ENCODE measurements around the gene CCR5AS.
A peak's percentile ranks its signal among the peaks of the same experiment; 100 is the strongest.

CCR5AS gene

DNA sequence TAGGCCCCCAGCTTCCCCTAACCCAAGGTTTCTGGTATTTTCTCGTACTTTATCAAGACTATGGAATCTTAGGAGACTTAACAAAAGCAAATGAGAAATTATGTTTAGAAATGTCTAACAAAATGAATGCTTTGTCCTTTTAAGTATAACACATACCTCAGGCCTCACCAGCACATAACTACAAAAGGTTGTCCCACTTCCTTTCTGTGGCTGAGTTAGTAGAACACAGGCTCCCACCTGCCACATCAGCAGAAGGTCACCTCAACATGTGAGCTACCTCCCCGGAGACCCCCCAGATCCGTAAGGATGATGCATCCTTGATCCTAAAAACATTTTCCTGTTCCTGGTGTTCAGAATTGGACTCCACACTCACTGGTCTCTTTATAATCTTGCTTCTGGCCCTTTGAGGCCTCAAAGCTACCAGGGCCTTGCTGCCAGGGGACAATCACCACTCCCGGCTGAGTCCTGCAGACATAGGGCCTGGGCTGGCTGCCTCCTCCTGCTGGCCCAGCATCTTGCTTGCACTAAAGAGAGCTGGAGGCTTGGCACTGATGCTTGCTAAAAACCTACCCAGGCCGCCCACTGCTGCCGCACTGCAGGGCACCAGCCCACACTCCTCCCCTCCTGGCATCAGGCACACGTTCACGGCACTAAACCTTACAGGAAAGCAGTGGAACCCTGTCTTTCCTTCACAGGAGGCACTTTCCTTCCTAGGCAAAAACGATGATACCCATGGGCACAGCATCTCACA is 3.0 kb upstream of the CCR5AS start:
- Histone ChIP-seq H3K9me3 (no peaks in the 10 kb centered on the region), H3K4me1 (replicated peaks) (peaks cover 2% of the 10 kb centered on the region), H3K36me3 (no peaks in the 10 kb centered on the region), H3K27ac (no peak overlapping the region), H3K4me3 (no peak overlapping the region), H3K27me3 (replicated peaks; ENCODE audit: insufficient read depth) (no peaks in the 10 kb centered on the region)
- DNase-seq (ENCODE audit: low spot score) = no peak
- intact Hi-C loops (cut with DNase I) = no loop called here
- TF ChIP-seq POLR2AphosphoS5 (IDR thresholded peaks at IDR 0.05) (no peak), POLR2A (IDR thresholded peaks at IDR 0.05) (no peak)
- TF ChIP-seq, protein P1, sequence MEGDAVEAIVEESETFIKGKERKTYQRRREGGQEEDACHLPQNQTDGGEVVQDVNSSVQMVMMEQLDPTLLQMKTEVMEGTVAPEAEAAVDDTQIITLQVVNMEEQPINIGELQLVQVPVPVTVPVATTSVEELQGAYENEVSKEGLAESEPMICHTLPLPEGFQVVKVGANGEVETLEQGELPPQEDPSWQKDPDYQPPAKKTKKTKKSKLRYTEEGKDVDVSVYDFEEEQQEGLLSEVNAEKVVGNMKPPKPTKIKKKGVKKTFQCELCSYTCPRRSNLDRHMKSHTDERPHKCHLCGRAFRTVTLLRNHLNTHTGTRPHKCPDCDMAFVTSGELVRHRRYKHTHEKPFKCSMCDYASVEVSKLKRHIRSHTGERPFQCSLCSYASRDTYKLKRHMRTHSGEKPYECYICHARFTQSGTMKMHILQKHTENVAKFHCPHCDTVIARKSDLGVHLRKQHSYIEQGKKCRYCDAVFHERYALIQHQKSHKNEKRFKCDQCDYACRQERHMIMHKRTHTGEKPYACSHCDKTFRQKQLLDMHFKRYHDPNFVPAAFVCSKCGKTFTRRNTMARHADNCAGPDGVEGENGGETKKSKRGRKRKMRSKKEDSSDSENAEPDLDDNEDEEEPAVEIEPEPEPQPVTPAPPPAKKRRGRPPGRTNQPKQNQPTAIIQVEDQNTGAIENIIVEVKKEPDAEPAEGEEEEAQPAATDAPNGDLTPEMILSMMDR (IDR thresholded peaks at IDR 0.05) = no peak
- 82% methylated on average over 9 of the region's 9 CpGs for WGBS

- peaks cover 2% of the 10 kb centered on the region for H3K4me1 ChIP-seq (replicated peaks)
- TF ChIP-seq POLR2AphosphoS5 (IDR thresholded peaks at IDR 0.05) (no peak), POLR2A (IDR thresholded peaks at IDR 0.05) (no peak)
- TF ChIP-seq, protein P1 (IDR thresholded peaks at IDR 0.05) = no peak
- H3K9me3 ChIP-seq = no peaks in the 10 kb centered on the region
- WGBS = 90% methylated on average over 7 of the region's 7 CpGs
- intact Hi-C loops (cut with DNase I) = no loop called here
- H3K36me3 ChIP-seq = no peaks in the 10 kb centered on the region
- H3K27ac ChIP-seq = no peak overlapping the region
- H3K4me3 ChIP-seq = no peak overlapping the region
- no peaks in the 10 kb centered on the region for H3K27me3 ChIP-seq (replicated peaks; ENCODE audit: insufficient read depth)
- no peak for DNase-seq (ENCODE audit: low spot score)
These were observed 2.0 kb upstream of the CCR5AS start for GRCh38 chr3:46408853-46409252.

DNA sequence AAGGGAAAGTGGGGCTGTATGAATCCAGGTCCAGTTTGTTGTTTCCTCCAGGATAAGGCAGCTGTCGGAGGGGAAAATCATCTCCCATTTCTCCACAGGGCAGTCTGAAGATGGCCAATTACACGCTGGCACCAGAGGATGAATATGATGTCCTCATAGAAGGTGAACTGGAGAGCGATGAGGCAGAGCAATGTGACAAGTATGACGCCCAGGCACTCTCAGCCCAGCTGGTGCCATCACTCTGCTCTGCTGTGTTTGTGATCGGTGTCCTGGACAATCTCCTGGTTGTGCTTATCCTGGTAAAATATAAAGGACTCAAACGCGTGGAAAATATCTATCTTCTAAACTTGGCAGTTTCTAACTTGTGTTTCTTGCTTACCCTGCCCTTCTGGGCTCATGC is 1.1 kb upstream of the CCR5AS start:
- Histone ChIP-seq H3K27me3 (replicated peaks; ENCODE audit: insufficient read depth) (no peaks in the 10 kb centered on the region), H3K4me3 (no peak overlapping the region), H3K36me3 (no peaks in the 10 kb centered on the region), H3K27ac (no peak overlapping the region), H3K4me1 (replicated peaks) (peaks cover 2% of the 10 kb centered on the region), H3K9me3 (no peaks in the 10 kb centered on the region)
- intact Hi-C loops (cut with DNase I) = no loop called here
- DNase-seq (ENCODE audit: low spot score) = no peak
- 77% methylated on average over 7 of the region's 7 CpGs for WGBS
- TF ChIP-seq POLR2AphosphoS5 (IDR thresholded peaks at IDR 0.05) = no peak
- TF ChIP-seq, protein P1 (IDR thresholded peaks at IDR 0.05) = no peak
- no peak for TF ChIP-seq POLR2A (IDR thresholded peaks at IDR 0.05)

DNA sequence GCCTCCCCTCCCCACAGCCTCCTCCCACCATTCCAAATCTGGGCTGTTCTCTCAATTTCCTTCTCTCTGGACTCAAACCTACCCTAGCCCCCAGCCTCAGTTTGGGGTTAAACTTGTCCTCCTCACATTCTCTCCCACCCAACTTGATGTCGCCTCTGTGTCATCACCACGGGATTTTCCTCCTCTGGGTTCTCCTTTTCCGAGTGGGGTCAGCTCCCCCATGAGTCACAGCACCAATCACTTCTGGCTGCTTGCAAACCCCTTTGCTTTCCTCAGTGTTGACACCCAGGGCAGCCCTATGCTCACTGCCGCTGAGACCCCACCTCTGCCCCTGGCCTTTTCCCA is 451 bp downstream of the CCR5AS start:
- 79% methylated on average over 4 of the region's 4 CpGs for WGBS
- DNase-seq (ENCODE audit: low spot score) = no peak

More for the DNA sequence above, 451 bp downstream of the CCR5AS start:
- no peaks in the 10 kb centered on the region for H3K36me3 ChIP-seq
- H3K27ac ChIP-seq = peak overlapping the region in 1 of 2 donors; percentile 17
- intact Hi-C loops (cut with DNase I) = no loop called here
- H3K4me1 ChIP-seq (replicated peaks) = peaks cover 2% of the 10 kb centered on the region
- H3K4me3 ChIP-seq = no peak overlapping the region
- no peaks in the 10 kb centered on the region for H3K27me3 ChIP-seq (replicated peaks; ENCODE audit: insufficient read depth)
- H3K9me3 ChIP-seq = no peaks in the 10 kb centered on the region
- no peak for TF ChIP-seq POLR2AphosphoS5 (IDR thresholded peaks at IDR 0.05)
- TF ChIP-seq, protein P1 (IDR thresholded peaks at IDR 0.05) = no peak
- no peak for TF ChIP-seq POLR2A (IDR thresholded peaks at IDR 0.05)

All from prostate gland (tissue), 2 donors.